ENCODE results near the gene TMEM145. TPM values are rescaled to one million over a fixed set of nuclear protein-coding genes. Genes with fewer than 3 reads are reported as not detected.

TMEM145 gene
- total RNA-seq, 1 donor from 2014 or later: not detected

GRCh38 chr19:42325308-42325895 is 12.3 kb downstream of the TMEM145 start, which contains the start of gene MEGF8:
Gene MEGF8 (plus strand): TSS chr19:42325635. CDS start chr19:42326244, 609 bp downstream.
- peak; percentile 94 for DNase-seq
- POLR2A ChIA-PET: interaction anchor here (2.1 kb wide), 1 partner anchor 83 kb away, joined by 4 read pairs; the partner anchor contains the start of gene GSK3A
- peaks cover 21% of the 10 kb centered on the region for H3K4me1 Mint-ChIP-seq

DNA sequence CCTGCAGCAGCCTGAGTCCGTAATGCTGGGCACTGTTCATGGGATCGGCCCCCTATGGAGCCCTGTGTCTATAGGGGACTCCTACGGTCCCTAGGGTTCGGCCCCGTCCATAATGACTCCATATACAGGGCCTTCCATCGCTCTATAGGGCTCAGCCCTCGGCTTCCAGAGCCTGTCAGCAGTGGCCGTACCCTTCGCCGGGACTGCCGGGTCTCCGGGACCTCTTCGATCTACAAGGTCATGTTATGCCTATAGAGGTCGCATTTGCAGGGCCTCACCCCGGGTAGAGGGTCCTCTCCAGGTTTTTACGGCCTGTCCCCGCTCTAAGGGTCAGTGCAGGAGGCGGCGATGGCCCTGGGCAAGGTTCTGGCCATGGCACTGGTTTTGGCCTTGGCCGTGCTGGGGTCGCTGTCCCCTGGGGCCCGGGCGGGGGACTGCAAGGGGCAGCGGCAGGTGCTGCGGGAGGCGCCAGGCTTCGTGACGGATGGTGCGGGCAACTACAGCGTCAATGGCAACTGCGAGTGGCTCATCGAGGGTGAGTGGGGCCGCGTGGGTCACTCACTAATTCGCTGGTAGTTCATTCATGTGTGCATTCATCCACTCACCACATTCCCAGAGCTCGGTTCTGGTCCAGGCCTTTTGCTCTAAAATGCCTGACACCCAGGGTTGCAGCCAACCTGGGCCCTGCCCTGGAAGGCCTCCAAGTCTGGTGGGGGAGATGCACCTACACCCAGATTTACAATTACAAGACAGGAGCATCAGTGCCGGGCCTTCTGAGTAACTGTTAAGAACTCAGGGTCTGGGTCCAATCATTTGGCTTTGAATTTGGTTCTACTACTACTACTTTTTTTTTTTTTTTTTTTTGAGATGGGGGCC is 13.0 kb downstream of the TMEM145 start:
- CTCF ChIA-PET: interaction anchor here (1.3 kb wide), 1 partner anchor 107 kb away, joined by 3 read pairs; no protein-coding TSS in a partner anchor
- Mint-ChIP-seq H3K4me3 (peak overlapping the region; percentile 87), H3K27me3 (peaks cover 7% of the 10 kb centered on the region), H3K4me1 (peaks cover 21% of the 10 kb centered on the region), H3K36me3 (ENCODE audit: low read depth) (peaks cover 2% of the 10 kb centered on the region), H3K27ac (peak overlapping the region; percentile 75), H3K9me3 (no peaks in the 10 kb centered on the region)
- intact Hi-C loops (cut with micrococcal nuclease): loop anchor here (1.0 to 2.0 kb wide), 13 partner anchors 13 to 467 kb away; partner anchors contain the start of genes GSK3A, PAFAH1B3, POU2F2 and PRR19
- no peak for TF ChIP-seq CTCF (IDR thresholded peaks at IDR 0.05)
- ATAC-seq (ENCODE audit: low read depth) (peak; percentile 9), DNase-seq (peak; percentile 45)
- POLR2A ChIA-PET: no interaction called here

More at GRCh38 chr19:42325308-42325895, 12.3 kb downstream of the TMEM145 start, which contains the start of gene MEGF8:
- peak; percentile 5 for TF ChIP-seq CTCF (IDR thresholded peaks at IDR 0.05)
- Mint-ChIP-seq H3K9me3 (no peaks in the 10 kb centered on the region), H3K27ac (peak within 1 kb of the TSS; percentile 75), H3K27me3 (peaks cover 7% of the 10 kb centered on the region), H3K36me3 (ENCODE audit: low read depth) (peaks cover 2% of the 10 kb centered on the region), H3K4me3 (peak within 1 kb of the TSS; percentile 87)
- ATAC-seq (ENCODE audit: low read depth): peak; percentile 90
- CTCF ChIA-PET: no interaction called here
- intact Hi-C loops (cut with micrococcal nuclease): loop anchor here (1.0 to 2.0 kb wide), 13 partner anchors 12 to 466 kb away; partner anchors contain the start of genes GSK3A, PAFAH1B3, POU2F2 and PRR19

DNA sequence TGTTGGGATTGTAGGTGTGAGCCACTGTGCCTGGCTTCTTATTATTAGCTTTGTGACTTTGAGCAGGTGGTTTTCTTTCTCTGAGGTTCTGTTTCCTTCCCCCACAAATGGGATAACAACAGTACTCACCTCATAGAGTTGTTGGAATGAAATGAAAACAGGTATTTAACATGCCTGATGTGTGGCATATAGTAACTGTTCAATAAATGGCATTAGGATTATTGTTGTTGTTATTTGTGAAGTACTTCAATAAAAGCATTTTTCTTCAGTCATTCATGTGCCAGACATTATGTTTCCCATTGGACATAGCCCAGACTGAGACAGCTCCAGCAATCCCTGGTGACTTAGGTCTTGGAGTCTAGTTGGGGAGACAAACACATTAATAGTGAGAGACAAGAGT is 13.9 kb downstream of the TMEM145 start:
- Mint-ChIP-seq H3K4me1 (peaks cover 21% of the 10 kb centered on the region), H3K27ac (no peak overlapping the region), H3K27me3 (peaks cover 5% of the 10 kb centered on the region), H3K36me3 (ENCODE audit: low read depth) (peaks cover 2% of the 10 kb centered on the region), H3K9me3 (no peaks in the 10 kb centered on the region), H3K4me3 (peak overlapping the region; percentile 87)
- ATAC-seq (ENCODE audit: low read depth) (no peak), DNase-seq (no peak)
- ChIA-PET POLR2A (no interaction called here), CTCF (interaction anchor here (1.3 to 1.4 kb wide), 2 partner anchors 73 to 106 kb away, joined by 3 to 4 read pairs; no protein-coding TSS in a partner anchor)
- intact Hi-C loops (cut with micrococcal nuclease): no loop called here
- TF ChIP-seq CTCF (IDR thresholded peaks at IDR 0.05): no peak

DNA sequence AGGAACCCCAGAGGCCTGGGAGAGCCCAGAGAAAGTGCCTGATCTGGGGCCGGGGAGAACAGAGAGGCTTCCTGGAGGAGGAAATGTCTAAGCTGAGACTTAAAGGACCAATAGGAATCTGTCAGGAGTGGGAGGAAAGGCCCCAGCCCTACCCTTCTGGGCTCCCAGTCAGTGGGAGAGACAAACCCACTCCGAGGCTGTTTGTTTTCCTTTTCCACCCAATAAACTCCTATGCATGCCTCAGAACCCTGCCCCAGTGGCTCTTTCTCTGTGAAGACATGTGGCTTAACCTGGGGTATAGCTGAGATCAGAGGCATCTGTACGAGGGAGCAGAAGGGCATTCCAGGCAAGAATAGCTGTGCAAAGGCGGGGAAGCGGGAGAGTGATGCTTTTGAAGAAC is 14.3 kb downstream of the TMEM145 start:
- intact Hi-C loops (cut with micrococcal nuclease): no loop called here
- Mint-ChIP-seq H3K27me3 (peaks cover 5% of the 10 kb centered on the region), H3K4me1 (peaks cover 21% of the 10 kb centered on the region), H3K36me3 (ENCODE audit: low read depth) (peaks cover 2% of the 10 kb centered on the region), H3K4me3 (no peak overlapping the region), H3K27ac (no peak overlapping the region), H3K9me3 (no peaks in the 10 kb centered on the region)
- DNase-seq (no peak), ATAC-seq (ENCODE audit: low read depth) (no peak)
- no peak for TF ChIP-seq CTCF (IDR thresholded peaks at IDR 0.05)
- ChIA-PET CTCF (interaction anchor here (1.3 to 1.4 kb wide), 2 partner anchors 73 to 106 kb away, joined by 3 to 4 read pairs; no protein-coding TSS in a partner anchor), POLR2A (no interaction called here)
